HG02938 (cell line): ENCODE results near the gene RFNG.

ENCODE experiments used
- ATAC-seq: cut with Tn5 transposase; IDR thresholded peaks from one replicate; pipeline ENCODE4 v1.9.1; 2021; ENCODE audit warnings: mild to moderate bottlenecking, moderate library complexity; ENCODE audit not compliant: unreplicated experiment

RFNG gene

GRCh38 chr17:82059272-82060000 is 7.8 kb upstream of the RFNG start:
- no peak for ATAC-seq

GRCh38 chr17:82058855-82059249 is 7.2 kb upstream of the RFNG start:
- ATAC-seq: no peak

- ATAC-seq: no peak
Observed at GRCh38 chr17:82058230-82058854, 6.7 kb upstream of the RFNG start.

- ATAC-seq: no peak
Observed at GRCh38 chr17:82056729-82057621, 5.4 kb upstream of the RFNG start.

DNA sequence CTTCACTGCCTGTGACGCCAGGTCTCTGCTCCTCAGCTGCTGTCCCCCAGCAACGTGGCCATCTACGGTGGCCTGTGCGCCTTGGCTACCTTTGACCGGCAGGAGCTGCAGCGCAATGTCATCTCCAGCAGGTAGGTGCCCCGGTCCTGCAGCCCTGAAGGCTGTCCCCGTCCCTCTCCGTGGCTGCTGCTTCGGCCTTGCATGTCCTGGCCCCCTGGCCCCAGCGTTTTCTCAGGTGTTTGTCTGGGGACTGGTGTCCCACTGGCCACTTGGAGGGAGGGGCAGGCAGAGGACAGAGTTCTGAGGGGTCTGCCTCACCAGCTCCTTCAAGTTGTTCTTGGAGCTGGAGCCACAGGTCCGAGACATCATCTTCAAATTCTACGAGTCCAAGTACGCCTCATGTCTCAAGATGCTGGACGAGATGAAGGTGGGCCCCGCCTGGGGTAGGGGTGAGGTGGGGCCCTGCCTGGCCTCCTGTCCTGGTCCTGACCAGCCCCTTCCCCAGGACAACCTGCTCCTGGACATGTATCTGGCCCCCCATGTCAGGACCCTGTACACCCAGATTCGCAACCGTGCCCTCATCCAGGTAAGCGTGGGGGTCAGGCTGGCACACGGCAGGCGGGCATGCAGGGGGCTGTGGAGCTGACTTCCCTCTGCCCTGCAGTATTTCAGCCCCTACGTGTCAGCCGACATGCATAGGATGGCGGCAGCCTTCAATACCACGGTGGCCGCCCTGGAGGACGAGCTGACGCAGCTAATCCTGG is 4.5 kb upstream of the RFNG start:
- no peak for ATAC-seq

GRCh38 chr17:82055023-82055964 is 3.7 kb upstream of the RFNG start:
- ATAC-seq: no peak

GRCh38 chr17:82054351-82055022 is 2.9 kb upstream of the RFNG start:
- ATAC-seq: no peak

DNA sequence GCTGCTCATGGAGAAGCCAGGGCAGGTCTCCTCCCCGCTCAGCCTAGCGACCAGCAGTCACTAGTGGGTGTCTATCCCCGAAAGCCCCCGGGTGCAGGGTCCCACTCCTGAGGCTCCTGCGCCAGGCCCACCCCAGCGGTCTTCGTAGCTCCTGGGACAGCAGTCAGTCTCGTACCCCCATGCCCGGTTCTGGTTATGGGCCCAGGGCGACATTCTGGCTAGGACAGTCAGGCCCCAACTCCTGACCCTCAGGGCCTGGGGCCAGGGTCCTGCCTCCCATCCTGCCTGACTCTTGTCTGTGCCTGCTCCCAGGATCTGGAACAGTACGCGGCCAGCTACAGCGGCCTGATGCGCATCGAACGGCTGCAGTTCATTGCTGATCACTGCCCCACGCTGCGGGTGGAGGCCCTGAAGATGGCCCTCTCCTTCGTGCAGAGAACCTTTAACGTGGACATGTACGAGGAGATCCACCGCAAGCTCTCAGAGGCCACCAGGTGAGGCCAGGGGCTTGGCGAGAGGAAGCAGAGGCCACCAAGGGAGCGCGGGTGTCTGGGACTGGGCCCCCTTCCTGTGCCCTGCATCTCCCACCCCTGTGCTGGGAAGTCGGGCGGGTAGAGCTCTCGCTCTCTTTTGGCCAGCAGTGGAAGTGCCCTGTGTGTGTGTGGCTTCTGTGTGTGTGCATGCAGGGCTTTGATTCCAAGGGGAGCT is 2.1 kb upstream of the RFNG start:
- ATAC-seq: no peak

GRCh38 chr17:82053130-82053529 is 1.5 kb upstream of the RFNG start:
- no peak for ATAC-seq

- no peak for ATAC-seq
Observed at GRCh38 chr17:82052638-82053059, 1.0 kb upstream of the RFNG start.

DNA sequence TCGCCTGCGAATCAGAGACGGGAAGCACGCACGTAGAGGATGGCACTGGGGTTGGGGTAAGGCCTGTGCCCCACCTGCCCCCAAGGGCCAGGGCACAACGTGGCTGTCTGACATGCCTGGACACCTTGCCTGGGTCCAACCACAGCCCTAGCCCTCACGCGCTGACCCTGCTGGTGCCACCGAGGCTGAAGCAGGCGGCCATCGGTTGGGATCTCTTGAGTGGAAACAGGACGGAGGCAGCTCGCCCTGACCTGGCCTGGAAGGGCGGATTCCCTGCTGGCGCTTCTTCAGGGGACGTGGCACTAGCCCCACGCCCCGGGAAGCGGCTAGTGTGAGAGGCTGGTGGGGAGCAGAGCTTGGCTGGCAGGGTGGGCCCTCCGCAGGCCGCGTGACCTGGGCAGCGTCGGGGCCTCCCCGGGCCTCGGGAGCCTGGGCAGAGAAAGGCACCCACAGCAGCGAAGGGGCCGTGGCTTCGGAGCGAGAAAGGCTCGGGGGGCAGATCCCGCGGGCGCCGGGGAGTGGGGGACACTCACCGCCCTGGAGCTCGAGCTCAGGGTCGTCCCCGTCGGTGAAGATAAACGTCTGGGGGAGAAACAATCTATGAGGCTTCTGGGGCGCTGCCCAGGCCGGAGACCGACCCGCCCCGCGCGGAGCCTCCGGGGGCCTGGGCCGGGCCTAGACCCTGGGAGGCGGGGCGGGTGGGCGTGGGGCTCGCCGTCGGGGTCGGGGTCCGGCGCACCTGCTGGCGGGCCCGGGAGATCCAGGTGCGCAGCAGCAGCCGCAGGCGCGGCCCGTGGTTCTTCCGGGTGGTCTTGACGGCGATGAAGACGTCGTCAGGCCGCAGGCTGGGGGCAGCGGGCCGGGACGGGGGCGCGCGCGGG is 610 bp downstream of the RFNG start:
- ATAC-seq: peak; percentile 12

GRCh38 chr17:82050152-82050760 is 1.4 kb downstream of the RFNG start:
- ATAC-seq: no peak

GRCh38 chr17:82049521-82049971 is 2.1 kb downstream of the RFNG start:
- no peak for ATAC-seq

- ATAC-seq: no peak
Observed at GRCh38 chr17:82049106-82049505, 2.5 kb downstream of the RFNG start.

- ATAC-seq: no peak
Observed at GRCh38 chr17:82048571-82048971, 3.0 kb downstream of the RFNG start.

DNA sequence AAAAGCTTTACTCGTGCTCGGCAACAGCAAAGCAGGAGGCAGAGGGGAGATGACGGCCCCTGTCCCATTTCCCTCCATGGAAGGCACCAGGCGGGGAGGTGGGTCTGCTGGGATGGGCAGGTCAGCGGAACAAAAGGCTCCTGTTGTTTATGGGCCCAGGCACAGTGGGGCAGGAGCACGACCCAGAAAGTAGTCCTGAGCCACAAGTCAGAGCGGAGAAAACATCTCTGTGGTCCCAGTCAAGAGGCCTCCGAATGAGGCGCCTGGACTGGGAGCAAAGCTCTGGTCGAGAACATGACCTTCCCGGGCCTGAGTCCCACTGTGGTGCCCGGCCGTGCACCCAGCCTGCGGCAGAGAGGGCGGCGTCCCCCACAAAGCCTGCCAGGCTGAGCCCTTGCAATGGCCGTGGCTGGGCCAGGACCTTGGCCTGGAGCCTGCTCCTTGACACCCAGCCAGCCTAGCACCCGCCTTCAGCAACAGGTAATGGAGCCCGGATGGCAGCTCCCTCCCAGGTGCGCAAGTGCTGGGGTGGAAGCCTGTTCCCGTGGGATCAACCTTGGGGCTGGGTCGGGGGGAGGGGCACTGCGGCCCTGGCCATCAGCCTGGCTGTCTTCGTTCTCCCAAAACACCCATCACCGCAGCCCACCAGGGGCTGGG is 3.6 kb downstream of the RFNG start:
- no peak for ATAC-seq

- ATAC-seq: no peak
Observed at GRCh38 chr17:82047379-82047778, 4.2 kb downstream of the RFNG start.
